Fibroblast of mammary gland (primary cell): ENCODE data around the gene RYR1.

ENCODE experiments used
- DNase-seq: peaks from one replicate; pipeline ENCODE4 v3.0.0-alpha.2; 2010; ENCODE audit warnings: low read depth
- H3K4me3 ChIP-seq: 2 replicates; pipeline ENCODE4 v1.5.1; 2011; ENCODE audit warnings: low read depth, mild to moderate bottlenecking, low read length, moderate library complexity; ENCODE audit not compliant: control insufficient read depth
- CTCF ChIP-seq: conservative IDR thresholded peaks from 2 replicates; pipeline ENCODE4 v1.5.1; 2011; ENCODE audit warnings: low read depth, low read length, inconsistent platforms; ENCODE audit not compliant: control insufficient read depth, insufficient read depth

RYR1 gene

GRCh38 chr19:38417544-38418506, 15.7 kb upstream of the RYR1 start:
- no peak for TF ChIP-seq CTCF
- no peak overlapping the region for H3K4me3 ChIP-seq
- no peak for DNase-seq

DNA sequence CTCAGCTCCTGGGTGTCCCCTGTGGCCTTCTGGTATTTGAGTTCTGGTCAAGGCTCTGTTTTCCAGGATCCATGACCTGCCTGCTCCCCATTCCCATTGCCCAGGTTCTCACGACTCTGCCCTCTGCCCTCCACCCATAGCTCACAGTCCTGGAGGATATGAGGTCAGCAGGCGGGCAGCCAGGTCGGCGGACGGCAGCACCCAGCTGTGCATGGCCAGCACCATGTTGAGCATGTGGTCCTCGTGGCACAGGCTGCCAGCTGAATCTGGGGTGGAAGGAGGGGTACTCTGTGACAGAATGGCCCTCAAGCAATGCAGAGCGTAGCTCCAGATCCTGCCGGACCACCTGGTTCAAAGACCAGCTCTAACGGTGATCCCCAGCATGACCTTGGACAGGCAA, 12.6 kb upstream of the RYR1 start:
- no peak overlapping the region for H3K4me3 ChIP-seq
- no peak for TF ChIP-seq CTCF
- DNase-seq: no peak

DNA sequence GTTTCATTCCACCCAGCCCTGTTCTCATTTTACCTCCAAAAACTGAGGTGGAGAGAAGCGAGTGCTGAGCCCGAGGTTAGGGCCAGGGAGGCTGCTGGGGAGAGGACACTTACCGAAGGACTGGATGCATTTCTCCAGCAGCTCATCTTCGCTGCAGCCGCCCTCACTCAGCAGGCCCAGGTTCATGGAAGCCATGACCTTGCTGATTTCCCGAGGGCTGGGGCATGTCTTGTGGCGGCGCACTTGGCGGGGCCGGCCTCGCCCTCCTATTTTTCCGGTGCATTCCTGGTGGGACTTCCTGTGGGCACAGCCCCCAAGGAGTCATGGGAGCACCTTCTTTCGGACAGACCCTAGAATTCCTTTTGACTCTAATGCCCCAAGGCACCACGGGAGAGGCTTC, 11.6 kb upstream of the RYR1 start:
- no peak for DNase-seq
- H3K4me3 ChIP-seq: no peak overlapping the region
- no peak for TF ChIP-seq CTCF

GRCh38 chr19:38422438-38422837, 11.1 kb upstream of the RYR1 start:
- DNase-seq: no peak
- H3K4me3 ChIP-seq: no peak overlapping the region
- TF ChIP-seq CTCF: no peak

GRCh38 chr19:38424272-38424671, 9.2 kb upstream of the RYR1 start:
- H3K4me3 ChIP-seq: no peak overlapping the region
- TF ChIP-seq CTCF: no peak
- no peak for DNase-seq

DNA sequence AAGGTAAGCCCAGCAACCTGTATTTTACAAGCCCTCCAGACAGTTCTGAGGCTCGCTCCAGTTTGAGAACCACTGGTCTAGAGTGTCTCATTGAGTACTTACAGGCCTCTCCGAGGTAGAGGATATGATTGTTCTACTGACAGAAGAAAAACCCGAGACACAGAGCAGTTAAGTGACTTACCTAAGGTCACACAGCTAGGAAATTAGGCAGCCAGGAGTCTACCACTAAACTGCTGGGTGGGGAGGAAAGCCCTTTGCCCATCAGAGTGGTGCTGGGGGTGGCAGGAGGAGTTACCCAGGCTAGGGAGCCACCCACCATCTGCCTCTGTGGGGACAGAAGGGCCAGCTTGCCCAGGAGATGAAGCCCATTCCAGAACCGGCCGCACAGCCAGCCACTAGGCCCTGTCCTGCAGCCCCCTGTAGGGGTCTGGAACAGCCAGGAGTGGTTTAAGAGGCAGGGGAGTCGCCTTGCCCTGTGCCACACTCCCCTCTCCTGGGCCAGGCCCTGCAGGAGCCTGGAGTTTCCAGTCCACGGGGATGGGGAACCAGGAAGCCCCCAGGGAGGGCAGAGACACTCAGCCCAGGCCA, 8.2 kb upstream of the RYR1 start:
- no peak overlapping the region for H3K4me3 ChIP-seq
- no peak for DNase-seq
- TF ChIP-seq CTCF: no peak
